HG03457 (cell line): Measurements from ENCODE around the gene IVNS1ABP.
"Not testable (repeated sequence)": the region's sequence is repeated elsewhere in the genome, so short reads cannot be mapped to it uniquely, and the experiment has no call there.

Source experiments
- ATAC-seq: cut with Tn5 transposase; IDR thresholded peaks from one replicate; pipeline ENCODE4 v1.9.1; 2021; ENCODE audit warnings: moderate number of reproducible peaks; ENCODE audit not compliant: unreplicated experiment

Gene IVNS1ABP

GRCh38 chr1:185317034-185317885 lies at the start of gene IVNS1ABP:
IVNS1ABP (minus strand) TSS chr1:185317243; CDS start chr1:185309493, 7,750 bp downstream.
- ATAC-seq = peak; percentile 65

DNA sequence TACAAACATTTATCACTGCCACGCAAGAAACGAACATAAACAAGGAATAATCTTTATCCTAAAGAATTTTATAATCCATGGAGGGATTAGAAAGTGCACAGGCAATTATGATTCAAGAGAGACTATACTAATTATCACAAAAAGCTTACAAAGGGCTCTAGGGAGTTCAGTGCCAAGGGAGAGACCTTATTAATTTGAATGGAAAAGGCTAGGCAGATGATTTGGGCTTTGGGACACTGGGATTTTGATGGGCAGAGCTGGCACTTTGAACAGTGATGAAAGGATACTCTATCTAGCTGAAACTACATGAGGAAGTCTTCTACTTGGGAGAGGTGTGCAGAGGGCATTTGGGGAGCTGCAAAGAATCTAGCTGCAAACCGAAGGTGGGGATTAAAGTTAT lies 48.9 kb upstream of the IVNS1ABP start:
- no peak for ATAC-seq

DNA sequence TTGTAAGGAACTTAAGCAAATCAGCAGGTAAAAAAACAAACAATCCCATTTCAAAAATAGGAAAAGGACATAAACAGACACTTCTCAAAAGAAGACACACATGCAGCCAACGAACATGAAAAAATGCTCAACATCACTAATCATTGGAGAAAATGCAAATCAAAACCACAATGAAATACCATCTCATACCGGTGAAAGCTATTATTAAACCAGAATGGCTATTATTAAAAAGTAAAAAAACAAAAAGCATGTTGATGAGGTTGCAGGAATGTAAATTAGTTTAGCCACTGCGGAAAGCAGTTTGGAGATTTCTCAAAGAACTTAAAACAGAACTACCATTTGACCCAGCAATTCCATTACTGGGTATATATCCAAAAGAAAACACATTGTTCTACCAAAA lies 47.5 kb upstream of the IVNS1ABP start:
- ATAC-seq = not testable (repeated sequence)

GRCh38 chr1:185363205-185363604 lies 46.2 kb upstream of the IVNS1ABP start:
- ATAC-seq = no peak

DNA sequence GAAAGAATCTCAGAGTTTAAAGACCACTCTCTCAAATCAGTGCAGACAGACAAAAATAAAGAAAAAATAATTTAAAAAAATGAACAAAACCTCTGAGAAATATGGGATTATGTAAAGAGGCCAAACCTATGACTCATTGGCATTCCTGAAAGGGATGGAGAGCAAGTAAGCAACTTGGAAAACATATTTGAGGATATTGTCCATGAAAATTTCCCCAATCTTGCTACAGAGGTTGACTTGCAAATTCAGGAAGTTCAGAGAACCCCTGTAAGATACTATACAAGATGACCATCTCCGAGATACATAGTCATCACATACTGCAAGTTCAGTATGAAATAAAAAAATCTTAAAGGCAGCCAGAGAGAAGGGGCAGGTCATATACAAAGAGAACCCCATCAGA lies 43.7 kb upstream of the IVNS1ABP start:
- ATAC-seq = no peak

- ATAC-seq = no peak
These were observed 41.9 kb upstream of the IVNS1ABP start for GRCh38 chr1:185358957-185359356.

- ATAC-seq = no peak
These were observed 38.9 kb upstream of the IVNS1ABP start for GRCh38 chr1:185355947-185356346.

DNA sequence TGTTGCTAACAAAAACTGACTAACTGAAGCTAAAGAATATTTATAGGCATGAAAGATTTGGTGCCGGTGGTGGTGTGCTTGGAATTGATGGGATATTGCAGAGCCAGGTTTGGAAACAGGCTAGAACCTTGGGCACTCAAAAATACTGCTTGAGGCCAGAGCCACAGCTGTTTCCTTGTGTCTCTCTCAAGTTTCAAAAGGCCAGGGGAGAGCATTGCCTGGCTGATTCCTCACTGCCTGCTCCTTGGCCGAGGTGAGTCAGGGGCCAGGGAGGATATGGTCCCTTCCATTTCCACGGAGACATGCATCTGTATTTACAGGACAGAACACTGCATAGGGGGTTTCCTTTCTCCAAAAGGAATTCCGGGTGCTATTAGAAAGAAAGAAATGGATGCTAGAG lies 36.1 kb upstream of the IVNS1ABP start:
- ATAC-seq = no peak

- ATAC-seq = no peak
These were observed 34.9 kb upstream of the IVNS1ABP start for GRCh38 chr1:185351734-185352466.

GRCh38 chr1:185350027-185350442 lies 33.0 kb upstream of the IVNS1ABP start:
- ATAC-seq = no peak

DNA sequence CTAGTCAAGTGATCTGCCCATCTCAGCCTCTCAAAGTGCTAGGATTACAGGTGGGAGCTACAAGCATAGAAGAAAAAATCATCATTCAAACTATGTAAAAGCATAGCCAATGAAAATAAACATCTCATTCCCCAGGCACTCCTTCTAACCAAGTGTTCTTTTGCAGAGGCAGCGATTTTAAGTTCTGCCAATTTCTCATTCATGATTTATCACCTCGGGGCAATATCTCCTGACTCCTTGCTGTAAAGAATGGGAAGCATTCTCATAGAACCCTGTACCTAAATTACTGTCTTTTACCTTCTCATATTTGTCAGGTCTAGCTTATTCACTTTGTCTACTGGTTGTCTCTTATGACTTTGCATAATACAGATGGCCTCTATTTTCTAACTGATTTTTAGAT lies 32.5 kb upstream of the IVNS1ABP start:
- ATAC-seq = no peak

GRCh38 chr1:185348985-185349384 lies 31.9 kb upstream of the IVNS1ABP start:
- ATAC-seq = no peak

DNA sequence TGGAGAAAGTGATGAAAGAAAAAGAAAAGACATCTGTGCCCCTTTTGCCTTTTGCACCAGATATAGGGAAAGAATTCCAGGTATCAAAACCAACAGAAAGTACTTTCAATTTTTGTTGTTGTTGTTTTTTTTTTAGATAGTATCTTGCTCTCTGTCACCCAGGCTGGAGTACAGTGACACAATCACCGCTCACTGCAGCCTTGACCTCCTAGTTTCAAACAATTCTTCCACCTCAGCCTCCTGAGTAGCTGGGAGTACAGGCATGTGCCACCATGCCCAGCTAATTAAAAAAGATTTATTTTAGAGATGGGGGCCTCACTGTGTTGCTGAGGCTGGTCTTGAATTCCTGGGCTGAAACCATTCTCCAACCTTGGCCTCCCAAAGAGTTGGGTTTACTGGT lies 31.3 kb upstream of the IVNS1ABP start:
- no peak for ATAC-seq

DNA sequence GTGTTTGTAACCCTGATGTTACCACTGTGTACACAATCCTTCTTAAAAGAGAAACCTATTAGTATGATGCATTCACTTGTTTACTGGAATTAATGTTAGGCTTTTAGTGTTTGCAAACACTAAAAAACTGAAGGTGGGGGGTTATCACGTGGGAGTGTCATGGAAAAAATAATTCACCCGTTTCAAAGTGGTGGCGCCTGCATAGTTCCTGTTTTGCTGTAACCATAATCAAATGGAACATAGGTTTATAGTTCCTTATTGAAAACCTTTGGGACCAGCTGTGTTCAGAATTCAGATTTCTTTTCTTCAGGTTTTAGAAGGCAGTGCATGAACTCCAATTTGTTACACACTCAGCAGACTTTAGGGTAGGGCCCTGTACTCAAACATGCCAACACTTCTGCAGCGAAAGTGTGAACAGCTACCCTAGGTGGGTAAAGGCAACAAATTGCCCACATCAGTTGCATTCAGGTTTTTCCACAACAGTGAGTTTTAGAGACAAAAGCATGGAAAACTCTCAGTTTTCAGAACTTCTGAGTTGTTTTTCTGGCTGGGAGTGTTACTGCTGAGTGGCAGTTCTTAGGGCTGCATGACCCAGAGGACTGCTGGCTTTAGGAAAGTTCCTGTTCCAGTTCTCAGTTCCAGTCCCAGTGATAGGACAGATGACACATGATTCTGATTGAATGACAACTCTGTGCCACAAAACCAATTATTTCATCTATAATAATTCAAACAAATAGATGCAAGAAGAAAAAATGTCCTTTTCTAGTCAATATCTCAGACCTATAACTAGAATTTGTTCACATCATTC lies 29.1 kb upstream of the IVNS1ABP start:
- no peak for ATAC-seq

- no peak for ATAC-seq
These were observed 26.3 kb upstream of the IVNS1ABP start for GRCh38 chr1:185343306-185343705.

GRCh38 chr1:185342672-185343259 lies 25.7 kb upstream of the IVNS1ABP start:
- ATAC-seq = no peak

DNA sequence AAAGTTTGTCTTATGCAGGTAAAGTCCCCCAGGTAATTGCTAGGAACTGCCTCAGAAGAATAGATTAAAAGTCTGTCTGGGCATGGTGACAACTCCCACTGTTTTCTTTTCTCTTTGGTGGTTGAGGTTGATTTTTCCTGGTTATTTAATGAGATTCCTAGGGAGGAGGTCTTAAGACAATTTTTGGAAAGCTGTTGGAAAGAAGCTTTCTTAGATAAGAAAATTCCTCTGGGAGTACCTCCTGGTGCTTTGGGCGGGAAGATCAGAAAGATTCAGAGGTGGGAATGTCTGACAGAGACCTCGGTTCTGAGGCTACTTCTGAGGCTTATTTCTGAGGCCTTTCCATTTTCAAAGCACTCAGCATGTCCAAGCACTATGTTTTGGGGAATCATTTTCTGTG lies 25.0 kb upstream of the IVNS1ABP start:
- ATAC-seq = no peak

GRCh38 chr1:185341196-185341781 lies 24.2 kb upstream of the IVNS1ABP start:
- no peak for ATAC-seq

DNA sequence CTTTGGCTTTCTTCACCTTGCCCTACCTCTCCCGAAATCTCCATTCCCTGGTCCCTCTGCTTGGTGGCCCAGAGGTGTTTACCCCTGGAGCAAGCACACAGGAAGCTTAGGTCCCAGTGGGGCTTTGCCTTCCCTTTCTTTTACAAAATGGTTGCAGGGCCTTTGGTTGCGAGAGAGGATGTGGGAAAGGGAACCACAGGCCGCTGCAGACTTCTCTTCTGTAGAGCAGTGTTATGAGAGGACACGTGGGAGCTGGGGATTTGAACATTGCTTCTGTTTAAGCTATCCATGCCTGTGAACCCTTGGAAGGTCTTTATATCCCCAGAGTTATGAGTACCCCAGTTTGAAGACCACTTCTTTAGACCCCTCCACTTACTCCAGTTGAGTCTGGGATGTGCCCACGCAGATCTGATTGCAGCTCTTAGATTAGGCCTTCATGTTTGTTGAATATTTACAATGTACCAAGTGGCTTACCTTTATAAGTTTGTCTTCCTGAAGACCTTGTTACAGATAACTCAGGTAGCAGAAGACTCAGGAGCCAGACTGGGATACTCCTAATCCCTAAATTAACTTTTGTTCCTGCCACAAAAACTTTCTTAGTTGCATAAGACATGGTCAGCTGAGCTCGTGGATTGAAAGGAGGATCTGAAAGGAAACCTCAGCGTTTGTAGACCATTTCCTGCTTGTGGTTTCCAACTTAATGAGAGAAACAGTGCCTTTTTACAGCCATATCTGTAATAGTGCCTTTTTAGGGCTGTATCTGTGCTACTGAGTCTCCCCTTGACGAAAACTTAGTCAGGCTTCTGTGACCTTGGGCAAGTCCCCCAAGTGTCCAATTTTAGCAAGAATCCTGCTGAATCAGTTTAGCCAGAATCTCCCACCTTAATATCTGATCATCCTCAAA lies 21.9 kb upstream of the IVNS1ABP start:
- ATAC-seq = peak; percentile 95

DNA sequence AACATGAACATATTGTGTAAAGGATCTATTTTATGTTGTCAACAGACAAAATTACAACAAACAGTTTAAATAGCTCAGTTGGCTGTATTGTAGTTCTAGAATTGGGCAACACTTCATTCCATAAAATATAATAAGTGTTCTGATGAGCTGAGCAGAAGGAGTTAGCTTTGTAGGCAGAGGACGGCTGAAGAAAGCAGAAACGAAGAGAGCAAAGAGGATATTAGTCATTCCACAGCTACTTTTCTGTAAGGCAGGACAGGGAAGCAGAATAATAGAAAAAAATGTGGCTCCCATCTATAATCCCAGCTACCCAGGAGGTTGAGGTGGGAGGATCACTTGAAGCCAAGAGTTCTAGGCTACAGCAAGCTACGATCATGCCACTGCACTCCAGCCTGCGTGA lies 20.2 kb upstream of the IVNS1ABP start:
- no peak for ATAC-seq
